ENCODE measurements around the gene INKA2. TPM values are rescaled to one million over a fixed set of nuclear protein-coding genes. Genes with fewer than 3 reads are reported as not detected.

The INKA2 gene
- total RNA-seq, 1 donor: 0.27 TPM

- TF ChIP-seq CTCF (IDR thresholded peaks at IDR 0.05; ENCODE audit: insufficient read depth, low read length): no peak
- DNase-seq (ENCODE audit: low read depth): no peak
- no peak overlapping the region for H3K4me3 ChIP-seq (ENCODE audit: low read depth, low read length)
Measured at GRCh38 chr1:111729946-111730681, 9.1 kb downstream of the INKA2 start.

- no peak for TF ChIP-seq CTCF (IDR thresholded peaks at IDR 0.05; ENCODE audit: insufficient read depth, low read length)
- no peak overlapping the region for H3K4me3 ChIP-seq (ENCODE audit: low read depth, low read length)
- no peak for DNase-seq (ENCODE audit: low read depth)
Measured at GRCh38 chr1:111729271-111729921, 9.8 kb downstream of the INKA2 start.

- no peak for DNase-seq (ENCODE audit: low read depth)
- H3K4me3 ChIP-seq (ENCODE audit: low read depth, low read length): no peak overlapping the region
- TF ChIP-seq CTCF (IDR thresholded peaks at IDR 0.05; ENCODE audit: insufficient read depth, low read length): no peak
Measured at GRCh38 chr1:111727056-111727455, 12.1 kb downstream of the INKA2 start.

- DNase-seq (ENCODE audit: low read depth): no peak
- TF ChIP-seq CTCF (IDR thresholded peaks at IDR 0.05; ENCODE audit: insufficient read depth, low read length): no peak
- H3K4me3 ChIP-seq (ENCODE audit: low read depth, low read length): no peak overlapping the region
Measured at GRCh38 chr1:111725192-111725591, 14.0 kb downstream of the INKA2 start.

GRCh38 chr1:111723871-111724270, 15.3 kb downstream of the INKA2 start:
- H3K4me3 ChIP-seq (ENCODE audit: low read depth, low read length): no peak overlapping the region
- DNase-seq (ENCODE audit: low read depth): no peak
- no peak for TF ChIP-seq CTCF (IDR thresholded peaks at IDR 0.05; ENCODE audit: insufficient read depth, low read length)

GRCh38 chr1:111723091-111723806, 15.9 kb downstream of the INKA2 start:
- no peak overlapping the region for H3K4me3 ChIP-seq (ENCODE audit: low read depth, low read length)
- no peak for DNase-seq (ENCODE audit: low read depth)
- no peak for TF ChIP-seq CTCF (IDR thresholded peaks at IDR 0.05; ENCODE audit: insufficient read depth, low read length)

All from fibroblast of the aortic adventitia (primary cell).